Measurements from ENCODE around the gene HERPUD2.

DNA sequence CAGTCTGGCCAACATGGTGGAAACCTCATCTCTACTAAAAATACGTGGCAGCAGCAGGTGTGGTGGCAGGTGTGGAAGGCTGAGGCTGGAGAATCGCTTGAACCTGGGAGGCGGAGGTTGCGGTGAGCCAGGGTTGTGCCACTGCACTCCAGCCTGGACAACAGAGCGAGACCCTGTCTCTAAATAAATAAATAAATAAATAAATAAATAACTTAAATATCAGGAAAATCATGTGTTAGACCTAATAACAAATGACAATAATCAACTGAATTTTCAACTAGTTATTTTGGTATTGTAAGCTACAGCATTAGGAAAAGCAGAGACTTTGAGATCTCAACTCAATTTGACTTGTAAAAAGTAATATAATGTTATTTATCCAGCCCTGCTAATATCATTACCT lies 9.2 kb downstream of the HERPUD2 start:
- TF ChIP-seq SIN3A (IDR thresholded peaks at IDR 0.05; ENCODE audit: borderline replicate concordance, insufficient read depth, low read depth, low read length) (no peak), POLR2AphosphoS5 (IDR thresholded peaks at IDR 0.05; ENCODE audit: low read depth, low read length) (no peak), TCF7L2 (IDR thresholded peaks at IDR 0.05; ENCODE audit: low read depth, low read length) (no peak)
- TF ChIP-seq, protein P1, sequence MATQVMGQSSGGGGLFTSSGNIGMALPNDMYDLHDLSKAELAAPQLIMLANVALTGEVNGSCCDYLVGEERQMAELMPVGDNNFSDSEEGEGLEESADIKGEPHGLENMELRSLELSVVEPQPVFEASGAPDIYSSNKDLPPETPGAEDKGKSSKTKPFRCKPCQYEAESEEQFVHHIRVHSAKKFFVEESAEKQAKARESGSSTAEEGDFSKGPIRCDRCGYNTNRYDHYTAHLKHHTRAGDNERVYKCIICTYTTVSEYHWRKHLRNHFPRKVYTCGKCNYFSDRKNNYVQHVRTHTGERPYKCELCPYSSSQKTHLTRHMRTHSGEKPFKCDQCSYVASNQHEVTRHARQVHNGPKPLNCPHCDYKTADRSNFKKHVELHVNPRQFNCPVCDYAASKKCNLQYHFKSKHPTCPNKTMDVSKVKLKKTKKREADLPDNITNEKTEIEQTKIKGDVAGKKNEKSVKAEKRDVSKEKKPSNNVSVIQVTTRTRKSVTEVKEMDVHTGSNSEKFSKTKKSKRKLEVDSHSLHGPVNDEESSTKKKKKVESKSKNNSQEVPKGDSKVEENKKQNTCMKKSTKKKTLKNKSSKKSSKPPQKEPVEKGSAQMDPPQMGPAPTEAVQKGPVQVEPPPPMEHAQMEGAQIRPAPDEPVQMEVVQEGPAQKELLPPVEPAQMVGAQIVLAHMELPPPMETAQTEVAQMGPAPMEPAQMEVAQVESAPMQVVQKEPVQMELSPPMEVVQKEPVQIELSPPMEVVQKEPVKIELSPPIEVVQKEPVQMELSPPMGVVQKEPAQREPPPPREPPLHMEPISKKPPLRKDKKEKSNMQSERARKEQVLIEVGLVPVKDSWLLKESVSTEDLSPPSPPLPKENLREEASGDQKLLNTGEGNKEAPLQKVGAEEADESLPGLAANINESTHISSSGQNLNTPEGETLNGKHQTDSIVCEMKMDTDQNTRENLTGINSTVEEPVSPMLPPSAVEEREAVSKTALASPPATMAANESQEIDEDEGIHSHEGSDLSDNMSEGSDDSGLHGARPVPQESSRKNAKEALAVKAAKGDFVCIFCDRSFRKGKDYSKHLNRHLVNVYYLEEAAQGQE (IDR thresholded peaks at IDR 0.05; ENCODE audit: insufficient read depth in 1 of 2, low read depth in 2 of 2, low read length in 1 of 2): no peak
- TF ChIP-seq, protein P2, sequence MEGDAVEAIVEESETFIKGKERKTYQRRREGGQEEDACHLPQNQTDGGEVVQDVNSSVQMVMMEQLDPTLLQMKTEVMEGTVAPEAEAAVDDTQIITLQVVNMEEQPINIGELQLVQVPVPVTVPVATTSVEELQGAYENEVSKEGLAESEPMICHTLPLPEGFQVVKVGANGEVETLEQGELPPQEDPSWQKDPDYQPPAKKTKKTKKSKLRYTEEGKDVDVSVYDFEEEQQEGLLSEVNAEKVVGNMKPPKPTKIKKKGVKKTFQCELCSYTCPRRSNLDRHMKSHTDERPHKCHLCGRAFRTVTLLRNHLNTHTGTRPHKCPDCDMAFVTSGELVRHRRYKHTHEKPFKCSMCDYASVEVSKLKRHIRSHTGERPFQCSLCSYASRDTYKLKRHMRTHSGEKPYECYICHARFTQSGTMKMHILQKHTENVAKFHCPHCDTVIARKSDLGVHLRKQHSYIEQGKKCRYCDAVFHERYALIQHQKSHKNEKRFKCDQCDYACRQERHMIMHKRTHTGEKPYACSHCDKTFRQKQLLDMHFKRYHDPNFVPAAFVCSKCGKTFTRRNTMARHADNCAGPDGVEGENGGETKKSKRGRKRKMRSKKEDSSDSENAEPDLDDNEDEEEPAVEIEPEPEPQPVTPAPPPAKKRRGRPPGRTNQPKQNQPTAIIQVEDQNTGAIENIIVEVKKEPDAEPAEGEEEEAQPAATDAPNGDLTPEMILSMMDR (IDR thresholded peaks at IDR 0.05): no peak

Measured in Panc1 (cell line).